Measurements from ENCODE around the gene YWHAE.
"Not testable (repeated sequence)": the region's sequence is repeated elsewhere in the genome, so short reads cannot be mapped to it uniquely, and the experiment has no call there.

YWHAE gene

GRCh38 chr17:1390432-1391367, 9.3 kb downstream of the YWHAE start:
- no peak overlapping the region for H3K4me3 ChIP-seq (ENCODE audit: low read depth, low read length)
- no peak for TF ChIP-seq CTCF (IDR thresholded peaks at IDR 0.05; ENCODE audit: borderline replicate concordance, insufficient read depth, low read depth, low read length)

DNA sequence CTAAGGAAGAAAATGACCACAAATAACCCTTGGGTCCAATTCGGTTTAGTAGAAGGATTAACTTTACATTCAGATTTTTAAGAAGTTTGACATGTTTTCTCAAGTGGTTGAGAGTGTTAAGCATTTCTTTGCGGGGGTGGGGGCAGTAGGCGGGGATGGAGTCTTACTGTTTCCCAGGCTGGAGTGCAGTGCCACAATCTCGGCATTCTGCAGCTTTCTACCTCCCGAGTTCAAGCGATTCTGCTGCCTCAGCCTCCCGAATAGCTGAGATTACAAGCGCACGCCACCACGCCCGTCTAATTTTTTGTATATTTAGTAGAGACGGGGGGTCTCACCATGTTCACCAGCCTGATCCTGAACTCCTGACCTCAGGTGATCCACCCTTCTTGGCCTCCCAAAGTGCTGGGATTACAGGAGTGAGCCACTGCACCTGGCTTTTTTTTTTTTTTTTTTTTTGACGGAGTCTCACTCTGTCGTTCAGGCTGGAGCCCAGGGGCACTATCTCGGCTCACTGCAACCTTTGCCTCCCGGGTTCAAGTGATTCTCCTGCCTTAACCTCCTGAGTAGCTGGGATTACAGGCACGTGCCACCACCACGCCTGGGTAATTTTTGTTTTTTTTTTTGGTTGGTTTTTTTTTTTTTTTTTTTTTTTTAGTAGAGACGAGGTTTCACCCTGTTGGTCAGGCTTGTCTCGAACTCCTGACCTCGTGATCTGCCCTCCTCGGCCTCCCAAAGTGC, 12.4 kb downstream of the YWHAE start:
- H3K4me3 ChIP-seq (ENCODE audit: low read depth, low read length): not testable (repeated sequence)

- not testable (repeated sequence) for H3K4me3 ChIP-seq (ENCODE audit: low read depth, low read length)
These were observed 13.3 kb downstream of the YWHAE start for GRCh38 chr17:1386675-1387190.

DNA sequence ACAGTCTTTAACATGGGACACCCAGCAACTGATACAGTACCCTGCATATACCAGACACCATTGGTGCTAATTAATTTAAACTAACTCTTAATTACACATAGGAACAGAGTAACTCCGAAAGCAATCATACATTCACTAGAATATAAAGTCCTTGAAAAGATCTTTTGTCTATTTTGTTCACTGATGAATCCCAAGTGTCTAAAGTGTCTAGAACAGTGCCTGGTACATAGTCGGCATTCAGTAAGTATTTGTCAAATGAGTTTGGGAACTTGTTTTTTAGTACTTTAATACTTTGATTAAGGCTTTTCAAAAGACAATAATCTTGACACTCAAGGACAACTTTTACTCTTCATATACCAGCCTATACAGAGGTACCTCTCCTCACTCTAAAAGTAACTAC, 13.8 kb downstream of the YWHAE start:
- no peak overlapping the region for H3K4me3 ChIP-seq (ENCODE audit: low read depth, low read length)
- TF ChIP-seq CTCF (IDR thresholded peaks at IDR 0.05; ENCODE audit: borderline replicate concordance, insufficient read depth, low read depth, low read length): no peak

DNA sequence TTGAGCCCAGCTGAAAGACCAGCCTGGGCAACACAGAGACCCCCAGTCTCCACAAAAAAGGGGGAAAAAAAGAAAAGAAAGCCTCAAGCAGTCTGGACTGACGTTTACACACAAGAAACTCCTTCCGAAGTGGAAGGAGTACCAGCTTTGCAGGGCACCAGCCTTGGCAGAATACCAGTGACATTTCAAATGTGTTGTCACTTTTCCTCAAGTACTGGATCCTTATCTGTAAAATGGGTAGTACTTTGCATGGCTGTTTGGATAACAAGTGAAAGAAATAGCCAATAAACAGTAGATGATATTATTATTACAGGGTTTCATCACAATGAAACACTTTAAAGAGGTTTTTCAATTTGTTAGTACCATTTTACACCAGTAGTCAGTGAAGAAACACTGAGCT, 14.2 kb downstream of the YWHAE start:
- no peak overlapping the region for H3K4me3 ChIP-seq (ENCODE audit: low read depth, low read length)
- TF ChIP-seq CTCF (IDR thresholded peaks at IDR 0.05; ENCODE audit: borderline replicate concordance, insufficient read depth, low read depth, low read length): no peak

GRCh38 chr17:1384905-1385435, 15.1 kb downstream of the YWHAE start:
- TF ChIP-seq CTCF (IDR thresholded peaks at IDR 0.05; ENCODE audit: borderline replicate concordance, insufficient read depth, low read depth, low read length): no peak
- H3K4me3 ChIP-seq (ENCODE audit: low read depth, low read length): no peak overlapping the region

DNA sequence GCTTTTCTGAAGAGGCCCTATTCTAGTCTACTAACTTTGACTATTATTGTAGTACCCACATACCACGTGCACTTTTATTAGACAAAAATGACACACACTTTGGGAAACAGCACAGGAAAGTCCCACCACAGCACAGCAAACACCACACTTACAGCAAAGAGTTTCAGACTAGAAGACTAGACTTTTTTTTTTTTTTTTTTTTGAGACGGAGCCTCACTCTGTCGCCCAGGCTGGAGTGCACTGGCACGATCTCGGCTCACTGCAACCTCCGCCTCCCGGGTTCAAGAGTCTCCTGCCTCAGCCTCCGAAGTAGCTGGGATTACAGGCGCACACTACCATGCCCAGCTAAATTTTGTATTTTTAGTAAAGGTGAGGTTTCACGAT, 20.1 kb downstream of the YWHAE start:
- no peak for TF ChIP-seq CTCF (IDR thresholded peaks at IDR 0.05; ENCODE audit: borderline replicate concordance, insufficient read depth, low read depth, low read length)
- no peak overlapping the region for H3K4me3 ChIP-seq (ENCODE audit: low read depth, low read length)

Measured in GM12875 (cell line).